SIG-M5 treated with dmso at 0.1 percent for 504 hours (cell line): ENCODE data around the gene ARGLU1.

Source experiments
- DNase-seq: peaks from one replicate; lab custom pipeline; 2025; ENCODE audit not compliant: unreplicated experiment; lab: John Stamatoyannopoulos, UW

The ARGLU1 gene

GRCh38 chr13:106503730-106504453, 64.0 kb downstream of the ARGLU1 start:
- no peak for DNase-seq

GRCh38 chr13:106503272-106503671, 64.7 kb downstream of the ARGLU1 start:
- DNase-seq, result no peak

GRCh38 chr13:106500445-106500844, 67.5 kb downstream of the ARGLU1 start:
- DNase-seq, result no peak

- DNase-seq, result peak; percentile 84
Observed at GRCh38 chr13:106499896-106500295, 68.0 kb downstream of the ARGLU1 start.

GRCh38 chr13:106499113-106499512, 68.8 kb downstream of the ARGLU1 start:
- no peak for DNase-seq

- DNase-seq, result no peak
Observed at GRCh38 chr13:106498571-106498970, 69.4 kb downstream of the ARGLU1 start.

GRCh38 chr13:106498158-106498557, 69.8 kb downstream of the ARGLU1 start:
- peak; percentile 13 for DNase-seq

GRCh38 chr13:106497079-106497478, 70.9 kb downstream of the ARGLU1 start:
- no peak for DNase-seq

- no peak for DNase-seq
Observed at GRCh38 chr13:106496072-106496997, 71.6 kb downstream of the ARGLU1 start.

GRCh38 chr13:106494936-106495335, 73.0 kb downstream of the ARGLU1 start:
- DNase-seq, result no peak

- DNase-seq, result no peak
Observed at GRCh38 chr13:106494506-106494905, 73.4 kb downstream of the ARGLU1 start.

GRCh38 chr13:106493533-106494220, 74.3 kb downstream of the ARGLU1 start:
- peak; percentile 96 for DNase-seq

GRCh38 chr13:106492588-106493475, 75.1 kb downstream of the ARGLU1 start:
- no peak for DNase-seq

GRCh38 chr13:106491928-106492587, 75.9 kb downstream of the ARGLU1 start:
- DNase-seq, result no peak
